HepG2 (cell line): Measurements from ENCODE around the gene ITGA6. TPM values are rescaled to one million over a fixed set of nuclear protein-coding genes. Genes with fewer than 3 reads are reported as not detected.

Source experiments
- ATF5 ChIP-seq: sonication (generic); formaldehyde crosslinking; IDR thresholded peaks from 2 replicates; pipeline ENCODE4 v1.4.0; 2020; ENCODE audit warnings: mild to moderate bottlenecking, low read depth, missing genetic modification reagents
- BCL3 ChIP-seq: sonication (generic); formaldehyde crosslinking; IDR thresholded peaks from 2 replicates; pipeline ENCODE4 v1.5.1; 2020; ENCODE audit warnings: mild to moderate bottlenecking, missing genetic modification reagents, moderate library complexity
- KLF15 ChIP-seq: sonication (generic); formaldehyde crosslinking; IDR thresholded peaks from 2 replicates; pipeline ENCODE4 v1.8.1; 2023; ENCODE audit warnings: borderline replicate concordance, mild to moderate bottlenecking, inconsistent platforms, missing genetic modification reagents, mixed read lengths
- KLF9 ChIP-seq: IDR thresholded peaks from 2 replicates; pipeline ENCODE4 v1.6.1; 2016; ENCODE audit warnings: low read depth
- NBN ChIP-seq: fragments of 450-650 bp; conservative IDR thresholded peaks from 2 replicates; pipeline ENCODE4 v1.6.1; 2017
- SMARCC2 ChIP-seq: fragments of 450-650 bp; IDR thresholded peaks from 2 replicates; pipeline ENCODE4 v1.6.1; 2017; ENCODE audit warnings: antibody characterized with exemption, mild to moderate bottlenecking
- ZBTB49 ChIP-seq: sonication (generic); formaldehyde crosslinking; IDR thresholded peaks from 2 replicates; pipeline ENCODE4 v1.4.0; 2020; ENCODE audit warnings: missing genetic modification reagents, borderline replicate concordance
- ZFP1 ChIP-seq: IDR thresholded peaks from 2 replicates; pipeline ENCODE4 v1.6.1; 2016
- ZGPAT ChIP-seq: IDR thresholded peaks from 2 replicates; pipeline ENCODE4 v1.6.1; 2016; ENCODE audit warnings: mild to moderate bottlenecking
- ZNF260 ChIP-seq: sonication (generic); formaldehyde crosslinking; IDR thresholded peaks from 2 replicates; pipeline ENCODE4 v1.4.0; 2020; ENCODE audit warnings: missing genetic modification reagents, low read depth, mild to moderate bottlenecking, borderline replicate concordance
- ZNF431 ChIP-seq: sonication (generic); formaldehyde crosslinking; IDR thresholded peaks from 2 replicates; pipeline ENCODE4 v1.9.0; 2022; ENCODE audit warnings: missing genetic modification reagents, low read depth, mild to moderate bottlenecking, borderline replicate concordance
- ZNF841 ChIP-seq: sonication (generic); formaldehyde crosslinking; IDR thresholded peaks from 2 replicates; pipeline ENCODE4 v1.8.1; 2023; ENCODE audit warnings: missing genetic modification reagents, borderline replicate concordance
- ZSCAN22 ChIP-seq: sonication (generic); formaldehyde crosslinking; IDR thresholded peaks from 2 replicates; pipeline ENCODE4 v1.4.0; 2020; ENCODE audit warnings: mild to moderate bottlenecking, missing genetic modification reagents
- polyA plus RNA-seq, 8 experiments: library from polyadenylated mRNA; depleted of rRNA in 3 of 8; stranded (reverse) in 7 of 8; unstranded in 1 of 8; fragments of >200 nt; fragmentation: Illumina TruSeq in 4 of 8; extraction: Trizol in 4 of 8; gene quantifications; 2 replicates each; pipeline versions ENCODE4 v1.2.1 to v1.2.3, GENCODE V29; 2011 to 2016; ENCODE audit warnings: low read depth in 4 of 8, missing spikeins in 1 of 8, mixed read lengths in 1 of 8; ENCODE audit not compliant: insufficient read depth in 1 of 8
- total RNA-seq, 5 experiments: library from RNA; depleted of rRNA; stranded (reverse); fragments of >200 nt; fragmentation: Illumina TruSeq; extraction: Trizol; gene quantifications; 2 replicates each; pipeline ENCODE4 v1.2.3, GENCODE V29; 2016; ENCODE audit warnings: low read depth in 1 of 5
- TF ChIP-seq, protein P1 (sequence below): sonication (generic); formaldehyde crosslinking; IDR thresholded peaks from 2 replicates; pipeline ENCODE4 v1.4.0; 2020; ENCODE audit warnings: missing genetic modification reagents, mild to moderate bottlenecking, borderline replicate concordance

Gene ITGA6
- total and polyA plus RNA-seq, 2 of the 13 experiments (the other 11 are each of a cell fraction or from before 2014, with no cell fraction given) = 24.0 to 92.5 TPM

DNA sequence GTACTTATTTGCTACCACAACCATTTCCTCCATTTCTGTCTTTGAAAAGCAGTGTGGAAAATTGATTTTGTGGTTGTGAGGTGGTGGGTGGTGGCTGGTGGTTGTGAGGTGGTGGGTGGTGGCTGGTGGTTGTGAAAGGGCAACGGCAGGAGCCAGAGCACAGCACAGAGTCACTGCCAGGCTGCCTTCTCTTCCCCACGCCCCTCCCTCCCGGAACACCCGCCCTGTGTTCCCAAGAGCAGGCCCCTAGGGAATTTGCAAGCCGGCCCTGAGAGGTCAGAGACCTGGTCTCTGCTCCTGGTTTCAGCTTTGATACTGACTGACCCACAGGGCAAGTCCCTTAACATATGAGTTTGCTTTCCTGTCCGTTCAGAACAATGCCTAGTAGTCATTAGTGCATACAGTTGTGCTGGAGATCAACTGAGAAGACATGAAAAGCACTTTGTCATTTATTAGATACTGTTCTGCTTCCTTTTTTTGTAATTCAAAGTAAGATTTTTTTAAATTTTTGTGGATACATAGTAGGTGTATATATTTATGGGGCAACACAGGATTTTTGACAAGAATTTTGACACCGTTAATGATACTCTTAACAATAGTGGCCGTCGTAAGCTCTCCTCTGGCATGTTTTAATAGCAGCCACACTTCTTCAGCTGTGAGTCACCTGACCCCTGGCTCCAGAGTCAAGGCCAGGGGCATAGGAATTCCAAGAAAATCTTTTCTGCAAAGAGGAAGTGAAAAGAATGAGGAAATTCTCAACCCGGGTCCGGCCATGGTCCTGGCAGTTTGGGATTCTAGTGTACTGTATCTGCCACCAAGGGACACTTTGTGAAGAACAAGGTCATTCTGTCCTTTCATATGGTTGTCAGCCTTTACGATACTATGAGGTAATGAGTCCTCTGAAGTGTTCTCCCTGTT, 53.2 kb downstream of the ITGA6 start (continued):
- TF ChIP-seq ZGPAT (peak; percentile 52), ATF5 (no peak), ZBTB49 (CRISPR knock-in tag) (no peak), ZFP1 (no peak), SMARCC2 (no peak), KLF9 (CRISPR knock-in tag) (no peak), KLF15 (CRISPR knock-in tag) (no peak), ZNF431 (CRISPR knock-in tag) (no peak), NBN (no peak), ZNF260 (no peak), ZSCAN22 (CRISPR knock-in tag) (no peak), BCL3 (CRISPR knock-in tag) (no peak), ZNF841 (no peak)
- TF ChIP-seq, protein P1, sequence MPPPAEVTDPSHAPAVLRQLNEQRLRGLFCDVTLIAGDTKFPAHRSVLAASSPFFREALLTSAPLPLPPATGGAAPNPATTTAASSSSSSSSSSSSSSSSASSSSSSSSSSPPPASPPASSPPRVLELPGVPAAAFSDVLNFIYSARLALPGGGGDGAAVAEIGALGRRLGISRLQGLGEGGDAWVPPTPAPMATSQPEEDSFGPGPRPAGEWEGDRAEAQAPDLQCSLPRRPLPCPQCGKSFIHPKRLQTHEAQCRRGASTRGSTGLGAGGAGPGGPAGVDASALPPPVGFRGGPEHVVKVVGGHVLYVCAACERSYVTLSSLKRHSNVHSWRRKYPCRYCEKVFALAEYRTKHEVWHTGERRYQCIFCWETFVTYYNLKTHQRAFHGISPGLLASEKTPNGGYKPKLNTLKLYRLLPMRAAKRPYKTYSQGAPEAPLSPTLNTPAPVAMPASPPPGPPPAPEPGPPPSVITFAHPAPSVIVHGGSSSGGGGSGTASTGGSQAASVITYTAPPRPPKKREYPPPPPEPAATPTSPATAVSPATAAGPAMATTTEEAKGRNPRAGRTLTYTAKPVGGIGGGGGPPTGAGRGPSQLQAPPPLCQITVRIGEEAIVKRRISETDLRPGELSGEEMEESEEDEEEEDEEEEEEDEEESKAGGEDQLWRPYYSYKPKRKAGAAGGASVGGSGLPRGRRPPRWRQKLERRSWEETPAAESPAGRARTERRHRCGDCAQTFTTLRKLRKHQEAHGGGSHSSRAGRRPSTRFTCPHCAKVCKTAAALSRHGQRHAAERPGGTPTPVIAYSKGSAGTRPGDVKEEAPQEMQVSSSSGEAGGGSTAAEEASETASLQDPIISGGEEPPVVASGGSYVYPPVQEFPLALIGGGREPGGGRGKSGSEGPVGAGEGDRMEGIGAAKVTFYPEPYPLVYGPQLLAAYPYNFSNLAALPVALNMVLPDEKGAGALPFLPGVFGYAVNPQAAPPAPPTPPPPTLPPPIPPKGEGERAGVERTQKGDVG (CRISPR knock-in tag) = no peak; the same call in 1 of the 2 replicates
